ENCODE results near the gene SPINT3. TPM values are rescaled to one million over a fixed set of nuclear protein-coding genes. Genes with fewer than 3 reads are reported as not detected.

Gene SPINT3
- total RNA-seq, 1 donor from 2014 or later, result not detected

Small RNAs within 50 kb of the gene (small RNA-seq; reads per million reads assigned to genes)
- gene AL031663.1 (ENCODE audit: low replicate concordance), result not detected
- gene HSPD1P21 (ENCODE audit: low replicate concordance), result not detected
- not detected for gene RNA5SP485 (ENCODE audit: low replicate concordance)

Other genes with a start within 250 kb of the SPINT3 start
- gene RBPJL, start 208.8 kb downstream of the SPINT3 start, total RNA-seq, result not detected
- gene MATN4, start 207.3 kb downstream of the SPINT3 start, total RNA-seq, result 0.99 TPM
- gene SDC4, start 167.2 kb downstream of the SPINT3 start, total RNA-seq, result 48.8 TPM
- 12.7 TPM for gene SYS1, start 152.5 kb downstream of the SPINT3 start, total RNA-seq
- not detected for gene TP53TG5, start 137.3 kb downstream of the SPINT3 start, total RNA-seq
- 10.3 TPM for gene DBNDD2, start 107.3 kb downstream of the SPINT3 start, total RNA-seq
- 20.9 TPM for gene PIGT, start 99.5 kb downstream of the SPINT3 start, total RNA-seq
- gene WFDC2, start 45.9 kb downstream of the SPINT3 start, total RNA-seq, result 0.39 TPM
- not detected for gene WFDC6, start 23.9 kb upstream of the SPINT3 start, total RNA-seq
- gene EPPIN, start 31.8 kb upstream of the SPINT3 start, total RNA-seq, result not detected
- gene WFDC8, start 63.7 kb upstream of the SPINT3 start, total RNA-seq, result not detected
- gene WFDC10A, start 114.1 kb upstream of the SPINT3 start, total RNA-seq, result not detected
- gene WFDC9, start 115.7 kb upstream of the SPINT3 start, total RNA-seq, result not detected
- gene WFDC11, start 154.6 kb upstream of the SPINT3 start, total RNA-seq, result not detected
- not detected for gene WFDC13, start 186.4 kb upstream of the SPINT3 start, total RNA-seq
- gene WFDC10B, start 189.4 kb upstream of the SPINT3 start, total RNA-seq, result not detected
- not detected for gene SPINT4, start 206.7 kb upstream of the SPINT3 start, total RNA-seq